PFSK-1 (cell line): ENCODE measurements around the gene BPGM.

ENCODE experiments used
- FOXP2 ChIP-seq: optimal IDR thresholded peaks from 2 replicates; pipeline ENCODE3; 2011; ENCODE audit warnings: borderline replicate concordance, control low read depth, inconsistent platforms; ENCODE audit not compliant: insufficient read depth; ENCODE audit errors: extremely low read length, extremely low read depth
- POLR2AphosphoS5 ChIP-seq: IDR thresholded peaks from 2 replicates; pipeline ENCODE4 v1.6.1; 2012; ENCODE audit warnings: low read depth, mild to moderate bottlenecking, control low read depth, low read length, moderate library complexity
- SIN3A ChIP-seq: IDR thresholded peaks from 2 replicates; pipeline ENCODE4 v1.6.1; 2012; ENCODE audit warnings: mild to moderate bottlenecking, low read length, moderate library complexity, borderline replicate concordance; ENCODE audit not compliant: insufficient read depth
- TAF1 ChIP-seq: IDR thresholded peaks from 2 replicates; pipeline ENCODE4 v1.6.1; 2012; ENCODE audit warnings: low read length, control low read depth, borderline replicate concordance; ENCODE audit not compliant: insufficient read depth
- TF ChIP-seq, protein P1 (sequence below), 2 experiments: IDR thresholded peaks; 2 replicates each; pipeline versions ENCODE4 v1.6.1 to v1.8.0; 2011 to 2012; ENCODE audit warnings: low read depth in 2 of 2, low read length in 2 of 2, control low read depth in 1 of 2, inconsistent platforms in 1 of 2, mild to moderate bottlenecking in 1 of 2, moderate library complexity in 1 of 2; ENCODE audit not compliant: insufficient read depth in 1 of 2

Gene BPGM

GRCh38 chr7:134699899-134700298 lies 53.2 kb downstream of the BPGM start:
- TF ChIP-seq TAF1 (no peak), SIN3A (no peak), FOXP2 (no peak), POLR2AphosphoS5 (no peak)
- TF ChIP-seq, protein P1, sequence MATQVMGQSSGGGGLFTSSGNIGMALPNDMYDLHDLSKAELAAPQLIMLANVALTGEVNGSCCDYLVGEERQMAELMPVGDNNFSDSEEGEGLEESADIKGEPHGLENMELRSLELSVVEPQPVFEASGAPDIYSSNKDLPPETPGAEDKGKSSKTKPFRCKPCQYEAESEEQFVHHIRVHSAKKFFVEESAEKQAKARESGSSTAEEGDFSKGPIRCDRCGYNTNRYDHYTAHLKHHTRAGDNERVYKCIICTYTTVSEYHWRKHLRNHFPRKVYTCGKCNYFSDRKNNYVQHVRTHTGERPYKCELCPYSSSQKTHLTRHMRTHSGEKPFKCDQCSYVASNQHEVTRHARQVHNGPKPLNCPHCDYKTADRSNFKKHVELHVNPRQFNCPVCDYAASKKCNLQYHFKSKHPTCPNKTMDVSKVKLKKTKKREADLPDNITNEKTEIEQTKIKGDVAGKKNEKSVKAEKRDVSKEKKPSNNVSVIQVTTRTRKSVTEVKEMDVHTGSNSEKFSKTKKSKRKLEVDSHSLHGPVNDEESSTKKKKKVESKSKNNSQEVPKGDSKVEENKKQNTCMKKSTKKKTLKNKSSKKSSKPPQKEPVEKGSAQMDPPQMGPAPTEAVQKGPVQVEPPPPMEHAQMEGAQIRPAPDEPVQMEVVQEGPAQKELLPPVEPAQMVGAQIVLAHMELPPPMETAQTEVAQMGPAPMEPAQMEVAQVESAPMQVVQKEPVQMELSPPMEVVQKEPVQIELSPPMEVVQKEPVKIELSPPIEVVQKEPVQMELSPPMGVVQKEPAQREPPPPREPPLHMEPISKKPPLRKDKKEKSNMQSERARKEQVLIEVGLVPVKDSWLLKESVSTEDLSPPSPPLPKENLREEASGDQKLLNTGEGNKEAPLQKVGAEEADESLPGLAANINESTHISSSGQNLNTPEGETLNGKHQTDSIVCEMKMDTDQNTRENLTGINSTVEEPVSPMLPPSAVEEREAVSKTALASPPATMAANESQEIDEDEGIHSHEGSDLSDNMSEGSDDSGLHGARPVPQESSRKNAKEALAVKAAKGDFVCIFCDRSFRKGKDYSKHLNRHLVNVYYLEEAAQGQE (IDR thresholded peaks at IDR 0.05; ENCODE audit: insufficient read depth in 1 of 2, low read depth in 2 of 2, low read length in 2 of 2): no peak

DNA sequence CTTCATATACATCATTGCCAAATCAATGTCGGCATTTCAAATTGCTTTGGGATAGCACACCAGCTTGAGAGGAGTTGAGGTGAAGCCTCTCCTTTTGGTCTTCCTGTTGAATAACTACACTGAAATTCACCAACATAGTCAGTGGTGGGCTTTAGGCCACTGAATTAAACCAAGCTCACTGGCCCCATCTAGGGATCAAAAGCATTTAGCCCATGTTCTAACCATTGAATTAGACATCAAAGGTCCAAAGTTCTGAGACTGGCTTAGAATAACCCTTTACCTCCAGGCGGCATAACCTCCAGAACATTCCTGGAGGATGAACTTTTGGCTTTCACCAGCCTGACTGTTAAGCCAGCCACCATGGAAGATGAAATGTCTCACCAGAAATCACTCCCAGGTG lies 54.6 kb downstream of the BPGM start:
- TF ChIP-seq POLR2AphosphoS5: no peak
- TF ChIP-seq, protein P1 (IDR thresholded peaks at IDR 0.05; ENCODE audit: insufficient read depth in 1 of 2, low read depth in 2 of 2, low read length in 2 of 2): no peak

GRCh38 chr7:134702366-134703240 lies 56.0 kb downstream of the BPGM start:
- TF ChIP-seq FOXP2 (no peak), POLR2AphosphoS5 (no peak), TAF1 (no peak), SIN3A (no peak)
- TF ChIP-seq, protein P1 (IDR thresholded peaks at IDR 0.05; ENCODE audit: insufficient read depth in 1 of 2, low read depth in 2 of 2, low read length in 2 of 2): no peak

GRCh38 chr7:134703241-134703594 lies 56.6 kb downstream of the BPGM start:
- TF ChIP-seq SIN3A: no peak
- TF ChIP-seq TAF1: no peak
- TF ChIP-seq, protein P1 (IDR thresholded peaks at IDR 0.05; ENCODE audit: insufficient read depth in 1 of 2, low read depth in 2 of 2, low read length in 2 of 2): no peak
- TF ChIP-seq POLR2AphosphoS5: no peak
- no peak for TF ChIP-seq FOXP2
